Measurements from ENCODE around the gene PPP1R9B.

PPP1R9B gene

DNA sequence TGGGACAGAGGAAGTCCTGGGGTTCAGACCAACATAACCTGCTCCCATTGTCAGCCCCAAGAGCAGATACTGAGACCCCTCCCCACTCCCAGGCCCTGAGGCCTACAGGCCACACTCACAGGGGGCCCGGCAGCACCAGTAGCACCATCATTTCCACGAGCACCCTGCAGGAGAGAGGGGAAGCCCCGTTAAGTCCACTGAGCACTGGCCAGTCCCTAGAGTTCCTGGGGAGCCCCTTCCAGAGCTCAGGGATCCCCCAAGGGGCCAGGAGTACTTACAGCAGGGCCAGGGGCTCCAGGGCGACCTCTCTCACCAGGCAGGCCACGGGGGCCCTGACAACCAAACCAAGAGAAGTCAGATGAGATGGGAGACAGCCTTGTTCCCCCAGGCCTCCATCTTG, 45.6 kb upstream of the PPP1R9B start:
- DNase-seq (ENCODE audit: low read depth) = no peak
- TF ChIP-seq, protein P1, sequence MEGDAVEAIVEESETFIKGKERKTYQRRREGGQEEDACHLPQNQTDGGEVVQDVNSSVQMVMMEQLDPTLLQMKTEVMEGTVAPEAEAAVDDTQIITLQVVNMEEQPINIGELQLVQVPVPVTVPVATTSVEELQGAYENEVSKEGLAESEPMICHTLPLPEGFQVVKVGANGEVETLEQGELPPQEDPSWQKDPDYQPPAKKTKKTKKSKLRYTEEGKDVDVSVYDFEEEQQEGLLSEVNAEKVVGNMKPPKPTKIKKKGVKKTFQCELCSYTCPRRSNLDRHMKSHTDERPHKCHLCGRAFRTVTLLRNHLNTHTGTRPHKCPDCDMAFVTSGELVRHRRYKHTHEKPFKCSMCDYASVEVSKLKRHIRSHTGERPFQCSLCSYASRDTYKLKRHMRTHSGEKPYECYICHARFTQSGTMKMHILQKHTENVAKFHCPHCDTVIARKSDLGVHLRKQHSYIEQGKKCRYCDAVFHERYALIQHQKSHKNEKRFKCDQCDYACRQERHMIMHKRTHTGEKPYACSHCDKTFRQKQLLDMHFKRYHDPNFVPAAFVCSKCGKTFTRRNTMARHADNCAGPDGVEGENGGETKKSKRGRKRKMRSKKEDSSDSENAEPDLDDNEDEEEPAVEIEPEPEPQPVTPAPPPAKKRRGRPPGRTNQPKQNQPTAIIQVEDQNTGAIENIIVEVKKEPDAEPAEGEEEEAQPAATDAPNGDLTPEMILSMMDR (IDR thresholded peaks at IDR 0.05; ENCODE audit: insufficient read depth, low read depth, low read length, missing control alignments) = no peak
- no peak overlapping the region for H3K4me3 ChIP-seq (ENCODE audit: low read length)

DNA sequence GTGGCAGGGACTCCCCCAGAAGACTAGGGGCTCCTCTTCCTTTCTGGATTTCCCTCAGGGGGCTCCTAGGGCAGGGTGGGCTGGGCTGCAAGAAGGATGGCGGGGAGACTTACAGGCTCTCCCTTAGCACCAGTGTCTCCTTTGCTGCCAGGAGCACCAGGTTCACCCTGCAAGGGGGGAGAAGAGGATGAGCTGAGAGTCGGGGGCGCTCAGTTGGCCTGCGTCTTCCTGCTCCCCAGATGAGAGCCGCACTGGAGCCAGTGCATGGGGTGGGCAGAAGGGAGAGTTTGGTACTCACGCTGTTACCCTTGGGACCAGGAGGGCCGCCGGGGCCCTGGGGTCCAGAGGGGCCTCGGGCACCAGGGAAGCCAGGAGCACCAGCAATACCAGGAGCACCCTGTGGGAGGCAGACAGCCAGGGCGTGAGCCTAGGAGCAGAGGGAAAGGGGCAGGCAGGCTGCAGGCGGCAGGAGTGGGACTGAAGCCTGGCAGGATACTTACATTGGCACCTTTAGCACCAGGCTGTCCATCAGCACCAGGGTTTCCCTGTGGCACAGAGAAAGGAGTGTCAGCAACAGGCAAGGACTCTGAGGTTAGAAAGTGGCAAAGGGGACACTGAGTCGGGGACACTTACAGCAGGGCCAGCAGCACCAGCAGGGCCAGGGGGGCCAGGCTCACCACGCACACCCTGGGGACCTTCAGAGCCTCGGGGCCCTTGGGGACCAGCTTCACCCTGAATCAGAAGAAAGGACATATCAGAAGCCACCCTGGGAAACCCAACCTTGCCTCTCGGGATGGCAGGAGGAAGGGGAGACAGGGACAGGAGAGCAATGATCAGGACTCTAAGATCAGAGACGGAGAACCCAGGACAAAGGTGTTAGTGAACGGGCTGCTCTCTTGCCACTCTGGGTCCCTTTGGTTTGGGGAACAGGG, 44.7 kb upstream of the PPP1R9B start:
- TF ChIP-seq, protein P1 (IDR thresholded peaks at IDR 0.05; ENCODE audit: insufficient read depth, low read depth, low read length, missing control alignments) = no peak
- DNase-seq (ENCODE audit: low read depth) = no peak
- no peak overlapping the region for H3K4me3 ChIP-seq (ENCODE audit: low read length)

DNA sequence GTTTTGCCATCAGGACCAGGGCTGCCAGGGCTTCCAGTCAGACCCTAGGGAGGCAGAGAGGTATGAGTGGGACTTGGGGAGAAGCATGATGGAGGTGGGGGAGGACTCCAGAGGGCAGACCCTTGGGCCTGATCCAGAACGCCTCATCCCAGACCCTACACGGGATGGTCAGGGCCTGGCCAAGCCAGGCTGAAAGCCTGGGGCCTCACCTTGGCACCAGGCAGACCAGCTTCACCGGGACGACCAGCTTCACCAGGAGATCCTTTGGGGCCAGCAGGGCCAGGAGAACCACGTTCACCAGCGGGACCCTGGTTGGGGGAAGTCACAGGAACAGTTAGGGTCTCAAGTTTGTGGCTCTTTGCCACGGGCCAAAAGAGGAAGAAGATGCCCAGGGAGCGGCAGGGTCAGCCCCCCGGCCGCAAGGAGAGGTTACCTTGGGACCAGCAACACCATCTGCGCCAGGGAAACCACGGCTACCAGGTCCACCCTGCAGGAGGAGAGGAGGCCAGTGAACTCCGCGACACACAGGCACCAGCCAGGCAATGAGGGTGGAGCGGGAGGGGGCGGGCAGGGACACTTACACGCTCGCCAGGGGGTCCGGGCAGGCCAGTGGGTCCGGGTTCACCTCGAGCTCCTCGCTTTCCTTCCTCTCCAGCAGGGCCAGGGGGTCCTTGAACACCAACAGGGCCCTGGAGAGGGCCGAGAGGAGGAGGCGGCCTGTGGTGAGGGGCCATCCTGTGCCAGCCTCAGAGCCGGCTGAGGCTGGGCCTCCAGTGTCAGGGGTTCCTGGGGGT, 43.9 kb upstream of the PPP1R9B start:
- DNase-seq (ENCODE audit: low read depth) = no peak
- no peak overlapping the region for H3K4me3 ChIP-seq (ENCODE audit: low read length)
- TF ChIP-seq, protein P1 (IDR thresholded peaks at IDR 0.05; ENCODE audit: insufficient read depth, low read depth, low read length, missing control alignments) = no peak

DNA sequence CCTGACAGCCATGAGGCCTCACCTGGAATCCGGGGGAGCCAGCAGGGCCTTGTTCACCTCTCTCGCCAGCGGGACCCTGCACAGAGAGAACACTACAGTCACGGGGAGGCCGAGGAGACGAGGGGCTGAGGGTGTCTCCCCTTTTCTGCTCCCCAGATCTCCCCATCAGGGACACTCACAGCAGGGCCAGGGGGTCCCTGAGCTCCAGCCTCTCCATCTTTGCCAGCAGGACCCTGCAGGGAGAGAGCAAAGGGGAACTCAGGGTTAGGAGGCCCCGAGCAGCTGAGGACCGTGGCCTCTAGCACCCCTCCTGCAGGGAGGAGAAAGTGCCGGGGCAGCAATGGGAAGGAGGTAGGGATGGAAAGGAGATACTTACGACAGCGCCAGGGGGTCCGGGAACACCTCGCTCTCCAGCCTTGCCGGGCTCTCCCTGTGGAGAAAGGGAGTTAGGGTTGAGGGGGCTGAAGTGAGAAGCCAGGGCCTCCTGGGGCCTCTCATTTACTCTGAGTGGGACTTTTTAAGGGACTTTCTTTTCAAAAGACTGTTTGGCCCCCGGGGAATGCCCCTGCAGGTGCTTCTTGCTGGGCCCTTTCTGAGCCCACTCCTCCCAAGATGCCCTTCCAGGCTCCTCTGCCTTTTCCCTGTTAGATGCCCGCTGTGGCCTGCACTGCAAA, 42.3 kb upstream of the PPP1R9B start:
- no peak for DNase-seq (ENCODE audit: low read depth)
- no peak overlapping the region for H3K4me3 ChIP-seq (ENCODE audit: low read length)
- TF ChIP-seq, protein P1 (IDR thresholded peaks at IDR 0.05; ENCODE audit: insufficient read depth, low read depth, low read length, missing control alignments) = no peak

DNA sequence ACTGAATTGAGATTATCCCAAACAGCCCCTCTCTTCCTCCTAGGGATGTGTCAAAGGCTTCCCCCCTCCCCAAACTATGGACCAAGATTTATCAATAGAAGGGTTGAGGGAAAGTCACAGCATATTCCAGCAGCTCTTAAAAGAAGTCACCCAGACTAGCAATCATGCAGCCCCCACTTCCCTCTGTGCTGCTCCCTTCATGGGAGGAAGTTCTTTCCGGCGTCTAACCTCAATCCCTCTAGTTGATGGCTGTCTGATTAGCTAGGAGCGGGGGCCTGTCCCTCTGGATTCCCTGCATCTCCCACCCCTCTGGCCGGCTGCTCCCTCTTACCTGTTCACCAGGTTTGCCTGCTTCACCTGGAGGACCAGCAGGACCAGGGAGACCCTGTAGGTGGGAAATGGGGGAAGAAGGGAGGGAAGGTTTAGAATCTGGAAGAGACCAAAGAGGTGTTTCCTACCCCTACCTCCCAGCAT, 41.7 kb upstream of the PPP1R9B start:
- DNase-seq (ENCODE audit: low read depth) = no peak
- TF ChIP-seq, protein P1 (IDR thresholded peaks at IDR 0.05; ENCODE audit: insufficient read depth, low read depth, low read length, missing control alignments) = no peak
- H3K4me3 ChIP-seq (ENCODE audit: low read length) = no peak overlapping the region

DNA sequence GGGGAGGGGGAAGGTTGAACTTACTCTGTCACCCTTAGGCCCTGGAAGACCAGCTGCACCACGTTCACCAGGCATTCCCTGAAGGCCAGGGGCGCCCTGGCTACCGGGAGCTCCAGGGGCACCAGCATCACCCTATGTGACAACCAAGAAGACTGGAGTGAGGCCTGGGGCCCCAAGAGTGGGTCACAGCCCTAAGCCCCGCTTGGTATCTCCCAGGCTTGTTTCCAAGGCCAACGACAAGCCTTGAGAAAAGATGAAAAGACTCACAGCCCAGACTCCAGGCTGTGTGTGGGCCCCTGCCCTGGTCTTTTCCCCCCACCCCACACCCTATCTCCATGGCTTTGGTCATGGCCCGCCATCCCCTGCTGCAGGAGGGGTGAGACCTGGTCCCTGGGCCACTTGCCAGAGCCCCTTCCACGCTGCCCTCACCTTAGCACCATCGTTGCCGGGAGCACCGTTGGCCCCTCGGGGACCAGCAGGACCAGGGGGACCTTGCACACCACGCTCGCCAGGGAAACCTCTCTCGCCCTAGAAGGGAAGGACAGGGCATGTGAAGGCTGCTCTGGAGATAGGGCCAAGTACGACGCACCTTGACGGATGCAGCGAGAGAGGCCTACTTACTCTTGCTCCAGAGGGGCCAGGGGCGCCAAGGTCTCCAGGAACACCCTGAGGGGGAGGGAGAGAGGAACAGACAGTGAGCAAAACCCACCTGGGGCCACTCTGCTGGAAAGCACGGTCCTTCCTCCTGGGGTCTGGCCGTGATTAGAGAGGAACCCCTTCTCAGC, 41.1 kb upstream of the PPP1R9B start:
- DNase-seq (ENCODE audit: low read depth) = no peak
- TF ChIP-seq, protein P1 (IDR thresholded peaks at IDR 0.05; ENCODE audit: insufficient read depth, low read depth, low read length, missing control alignments) = no peak
- no peak overlapping the region for H3K4me3 ChIP-seq (ENCODE audit: low read length)

Measured in epithelial cell of esophagus (primary cell).